ENCODE data around the gene IZUMO4. TPM values are rescaled to one million over a fixed set of nuclear protein-coding genes. Genes with fewer than 3 reads are reported as not detected.
A peak's percentile ranks its signal among the peaks of the same experiment; 100 is the strongest.

The IZUMO4 gene
- total RNA-seq, 1 donor from 2014 or later: 5.8 TPM

DNA sequence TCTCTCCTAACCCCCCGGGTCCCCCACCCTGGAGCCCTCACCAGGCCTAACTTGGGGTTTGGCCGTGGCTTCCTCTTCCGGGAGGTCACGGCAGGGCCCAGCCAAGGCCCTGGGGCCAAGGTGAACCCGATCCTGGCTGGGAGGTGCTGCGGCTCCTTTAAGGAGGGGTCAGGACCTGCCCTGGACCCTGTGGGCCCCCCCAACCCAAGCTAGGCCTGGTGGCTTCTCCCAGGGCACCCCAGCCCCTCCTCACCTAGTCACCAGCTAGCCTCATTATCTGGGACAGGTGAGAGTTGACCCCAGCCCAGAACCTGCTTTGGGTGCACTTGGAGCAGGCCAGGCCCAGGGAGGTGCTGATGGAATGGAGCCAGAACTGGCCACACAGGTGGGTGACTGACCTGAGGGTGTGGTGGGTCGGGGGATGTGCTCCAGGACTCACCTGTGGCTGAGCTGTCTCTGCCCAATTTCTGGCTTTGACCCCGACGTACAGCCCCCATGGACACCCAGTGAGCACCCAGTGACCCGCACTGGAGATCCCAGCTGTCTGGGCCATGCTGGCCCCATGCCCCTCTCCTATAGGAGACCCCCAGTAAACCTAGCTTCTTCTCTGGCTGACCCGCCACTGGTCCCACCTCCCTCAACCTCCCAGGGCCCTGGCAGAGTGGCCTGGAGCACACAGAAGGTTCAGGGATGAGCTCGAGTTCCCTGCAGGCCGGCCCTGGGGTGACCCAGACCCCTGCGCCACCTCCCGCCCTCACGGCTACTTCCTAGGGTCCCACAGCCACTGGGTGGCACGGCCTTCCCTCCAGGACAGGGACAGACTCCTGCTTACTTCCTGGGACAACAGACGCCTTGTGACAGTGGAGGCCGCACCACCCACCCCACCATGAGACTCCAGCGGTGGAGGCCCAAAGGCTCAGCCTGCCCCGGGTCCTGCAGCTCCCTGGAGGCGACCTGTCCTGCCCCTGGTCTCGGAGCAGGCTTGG lies 38.9 kb upstream of the IZUMO4 start:
- TF ChIP-seq, protein P1, sequence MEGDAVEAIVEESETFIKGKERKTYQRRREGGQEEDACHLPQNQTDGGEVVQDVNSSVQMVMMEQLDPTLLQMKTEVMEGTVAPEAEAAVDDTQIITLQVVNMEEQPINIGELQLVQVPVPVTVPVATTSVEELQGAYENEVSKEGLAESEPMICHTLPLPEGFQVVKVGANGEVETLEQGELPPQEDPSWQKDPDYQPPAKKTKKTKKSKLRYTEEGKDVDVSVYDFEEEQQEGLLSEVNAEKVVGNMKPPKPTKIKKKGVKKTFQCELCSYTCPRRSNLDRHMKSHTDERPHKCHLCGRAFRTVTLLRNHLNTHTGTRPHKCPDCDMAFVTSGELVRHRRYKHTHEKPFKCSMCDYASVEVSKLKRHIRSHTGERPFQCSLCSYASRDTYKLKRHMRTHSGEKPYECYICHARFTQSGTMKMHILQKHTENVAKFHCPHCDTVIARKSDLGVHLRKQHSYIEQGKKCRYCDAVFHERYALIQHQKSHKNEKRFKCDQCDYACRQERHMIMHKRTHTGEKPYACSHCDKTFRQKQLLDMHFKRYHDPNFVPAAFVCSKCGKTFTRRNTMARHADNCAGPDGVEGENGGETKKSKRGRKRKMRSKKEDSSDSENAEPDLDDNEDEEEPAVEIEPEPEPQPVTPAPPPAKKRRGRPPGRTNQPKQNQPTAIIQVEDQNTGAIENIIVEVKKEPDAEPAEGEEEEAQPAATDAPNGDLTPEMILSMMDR (IDR thresholded peaks at IDR 0.05; ENCODE audit: insufficient read depth, low read depth, low read length): no peak
- no peak for TF ChIP-seq EZH2 (IDR thresholded peaks at IDR 0.05; ENCODE audit: insufficient read depth, low read length)
- Histone ChIP-seq H4K20me1 (ENCODE audit: insufficient read depth, low read length) (no peaks in the 10 kb centered on the region), H2AFZ (ENCODE audit: low read depth, low read length) (no peak overlapping the region), H3K4me1 (ENCODE audit: insufficient read depth, low read length) (peaks cover 37% of the 10 kb centered on the region), H3K27ac (ENCODE audit: low read depth, low read length) (no peak overlapping the region), H3K27me3 (ENCODE audit: insufficient read depth, low read length) (no peaks in the 10 kb centered on the region), H3K9me3 (ENCODE audit: insufficient read depth, low read depth, low read length) (no peaks in the 10 kb centered on the region), H3K4me3 (ENCODE audit: insufficient read depth, low read depth, low read length) (no peak overlapping the region), H3K79me2 (ENCODE audit: insufficient read depth, low read length) (no peaks in the 10 kb centered on the region), H3K36me3 (ENCODE audit: insufficient read depth, low read length) (no peaks in the 10 kb centered on the region), H3K4me2 (ENCODE audit: low read length) (no peak overlapping the region), H3K9ac (ENCODE audit: low read length) (no peak overlapping the region)
- H3K36me3 Mint-ChIP-seq (ENCODE audit: low read depth, unreplicated experiment): no peaks in the 10 kb centered on the region
- H3K4me3 Mint-ChIP-seq (ENCODE audit: unreplicated experiment): no peak overlapping the region
- FAIRE-seq (no peak), DNase-seq (ENCODE audit: low read depth) (no peak)
- H3K4me1 Mint-ChIP-seq (ENCODE audit: low read depth, unreplicated experiment): peaks cover 15% of the 10 kb centered on the region
- no peaks in the 10 kb centered on the region for H3K27me3 Mint-ChIP-seq (ENCODE audit: low read depth, unreplicated experiment)
- H3K9me3 Mint-ChIP-seq (ENCODE audit: unreplicated experiment): no peaks in the 10 kb centered on the region
- peak overlapping the region; percentile 47 for H3K27ac Mint-ChIP-seq (ENCODE audit: unreplicated experiment)

DNA sequence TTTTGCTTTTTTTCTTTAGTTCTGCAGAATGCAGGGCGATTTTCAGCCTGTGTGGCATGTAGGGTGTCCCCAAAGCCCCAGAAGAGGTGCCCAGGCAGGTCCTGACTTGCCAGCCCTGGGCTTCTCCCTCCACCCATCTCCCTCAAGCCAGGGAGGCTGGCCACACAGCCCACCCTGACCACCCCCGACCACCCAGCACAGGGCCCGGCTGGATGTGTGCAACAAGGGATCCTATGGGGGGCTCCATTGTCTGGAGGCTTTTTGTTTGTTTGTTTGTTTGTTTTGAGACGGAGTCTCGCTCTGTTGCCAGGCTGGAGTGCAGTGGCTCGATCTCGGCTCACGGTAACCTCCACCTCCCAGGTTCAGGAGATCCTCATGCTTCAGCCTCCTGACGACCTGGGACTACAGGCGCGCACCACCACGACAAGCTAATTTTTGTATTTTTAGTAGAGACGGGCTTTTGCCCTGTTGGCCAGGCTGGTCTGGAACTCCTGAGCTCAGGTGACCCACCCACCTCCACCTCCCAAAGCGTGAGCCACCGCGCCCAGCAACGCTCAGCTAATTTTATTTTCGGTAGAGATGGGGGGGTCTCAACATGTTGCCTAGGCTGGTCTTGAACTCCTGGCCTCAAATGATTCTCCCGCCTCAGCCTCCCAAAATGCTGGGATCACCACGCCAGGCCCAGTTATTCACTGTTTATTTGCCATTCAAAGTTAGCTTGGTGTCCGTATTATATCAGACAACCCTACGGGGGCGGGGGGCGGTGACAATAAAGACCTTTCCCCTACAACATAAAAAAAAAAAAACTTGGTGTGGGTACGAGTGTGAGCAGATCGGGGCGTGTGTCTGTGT lies 37.9 kb upstream of the IZUMO4 start:
- Histone ChIP-seq H4K20me1 (ENCODE audit: insufficient read depth, low read length) (no peaks in the 10 kb centered on the region), H3K27ac (ENCODE audit: low read depth, low read length) (peak overlapping the region; percentile 92), H3K27me3 (ENCODE audit: insufficient read depth, low read length) (no peaks in the 10 kb centered on the region), H3K4me1 (ENCODE audit: insufficient read depth, low read length) (peaks cover 37% of the 10 kb centered on the region), H3K4me3 (ENCODE audit: insufficient read depth, low read depth, low read length) (no peak overlapping the region), H3K36me3 (ENCODE audit: insufficient read depth, low read length) (no peaks in the 10 kb centered on the region), H3K9me3 (ENCODE audit: insufficient read depth, low read depth, low read length) (no peaks in the 10 kb centered on the region), H2AFZ (ENCODE audit: low read depth, low read length) (no peak overlapping the region), H3K4me2 (ENCODE audit: low read length) (peak overlapping the region; percentile 99), H3K9ac (ENCODE audit: low read length) (peak overlapping the region; percentile 55), H3K79me2 (ENCODE audit: insufficient read depth, low read length) (no peaks in the 10 kb centered on the region)
- H3K4me3 Mint-ChIP-seq (ENCODE audit: unreplicated experiment): no peak overlapping the region
- no peaks in the 10 kb centered on the region for H3K27me3 Mint-ChIP-seq (ENCODE audit: low read depth, unreplicated experiment)
- TF ChIP-seq, protein P1 (IDR thresholded peaks at IDR 0.05; ENCODE audit: insufficient read depth, low read depth, low read length): no peak
- TF ChIP-seq EZH2 (IDR thresholded peaks at IDR 0.05; ENCODE audit: insufficient read depth, low read length): no peak
- H3K9me3 Mint-ChIP-seq (ENCODE audit: unreplicated experiment): no peaks in the 10 kb centered on the region
- H3K4me1 Mint-ChIP-seq (ENCODE audit: low read depth, unreplicated experiment): peaks cover 15% of the 10 kb centered on the region
- no peaks in the 10 kb centered on the region for H3K36me3 Mint-ChIP-seq (ENCODE audit: low read depth, unreplicated experiment)
- DNase-seq (ENCODE audit: low read depth): no peak
- peak overlapping the region; percentile 98 for H3K27ac Mint-ChIP-seq (ENCODE audit: unreplicated experiment)
- FAIRE-seq: no peak

All from astrocyte (in vitro differentiated cells and primary cell).